GM23338 (cell line): ENCODE results near the gene LARGE1. TPM values are rescaled to one million over a fixed set of nuclear protein-coding genes. Genes with fewer than 3 reads are reported as not detected.

Source experiments
- ATAC-seq: fragments of 200-7000 bp; cut with Tn5 transposase; 3 replicates; pipeline ENCODE4 v1.9.1; 2020
- DNase-seq: peaks from one replicate; pipeline ENCODE4 v3.0.0-alpha.2; 2015; ENCODE audit warnings: low spot score
- H2AFZ ChIP-seq: fragments of 200-600 bp; sonication (generic); 2 replicates; pipeline ENCODE4 v1.8.0; 2016; ENCODE audit warnings: antibody characterized with exemption, mild to moderate bottlenecking, moderate library complexity
- H3F3A ChIP-seq: fragments of 200-600 bp; sonication (generic); replicated peaks from 2 replicates; pipeline ENCODE4 v1.8.0; 2017; ENCODE audit warnings: antibody characterized with exemption, mixed run types, low read depth
- H3K27ac ChIP-seq: fragments of 200-600 bp; sonication (generic); 2 replicates; pipeline ENCODE4 v1.6.1; 2016; ENCODE audit warnings: low read depth
- H3K27me3 ChIP-seq: fragments of 200-600 bp; sonication (generic); 2 replicates; pipeline ENCODE4 v1.8.0; 2016; ENCODE audit warnings: mild to moderate bottlenecking, mixed run types, moderate library complexity; ENCODE audit not compliant: insufficient read depth
- H3K36me3 ChIP-seq: fragments of 200-600 bp; sonication (generic); 2 replicates; pipeline ENCODE4 v1.8.0; 2016; ENCODE audit warnings: mild to moderate bottlenecking; ENCODE audit not compliant: insufficient read depth
- H3K4me1 ChIP-seq: fragments of 200-600 bp; sonication (generic); 2 replicates; pipeline ENCODE4 v1.8.0; 2016; ENCODE audit warnings: mild to moderate bottlenecking, moderate library complexity; ENCODE audit not compliant: insufficient read depth
- H3K4me2 ChIP-seq: fragments of 200-600 bp; sonication (generic); 2 replicates; pipeline ENCODE4 v1.7.1; 2017; ENCODE audit warnings: mixed run types
- H3K4me3 ChIP-seq: fragments of 200-600 bp; sonication (generic); 2 replicates; pipeline ENCODE4 v1.6.1; 2016; ENCODE audit warnings: mixed run types
- H3K79me2 ChIP-seq: fragments of 200-600 bp; sonication (generic); replicated peaks from 2 replicates; pipeline ENCODE4 v1.8.0; 2017; ENCODE audit warnings: mild to moderate bottlenecking; ENCODE audit not compliant: insufficient read depth
- H3K9me2 ChIP-seq: fragments of 200-600 bp; sonication (generic); 2 replicates; pipeline ENCODE4 v1.8.0; 2017; ENCODE audit not compliant: insufficient read depth
- H4K20me1 ChIP-seq: fragments of 200-600 bp; sonication (generic); replicated peaks from 2 replicates; pipeline ENCODE4 v1.8.0; 2017; ENCODE audit warnings: mild to moderate bottlenecking; ENCODE audit not compliant: insufficient read depth
- H3K27ac Mint-ChIP-seq: 2 replicates; pipeline ENCODE4 v1.8.0; 2020; ENCODE audit warnings: inconsistent platforms, mild to moderate bottlenecking, moderate library complexity, mixed read lengths
- H3K27me3 Mint-ChIP-seq: 3 replicates; pipeline ENCODE4 v1.8.0; 2022; ENCODE audit warnings: low read depth, mild to moderate bottlenecking, moderate library complexity, mixed read lengths, inconsistent platforms; ENCODE audit not compliant: insufficient read depth, poor library complexity
- H3K36me3 Mint-ChIP-seq: 3 replicates; pipeline ENCODE4 v1.8.0; 2021; ENCODE audit warnings: low read depth, mild to moderate bottlenecking, inconsistent platforms, moderate library complexity, mixed read lengths
- H3K4me1 Mint-ChIP-seq: 3 replicates; pipeline ENCODE4 v1.8.0; 2020; ENCODE audit warnings: mild to moderate bottlenecking, inconsistent platforms, mixed read lengths
- H3K4me3 Mint-ChIP-seq: 3 replicates; pipeline ENCODE4 v1.8.0; 2021; ENCODE audit warnings: moderate library complexity, mild to moderate bottlenecking, inconsistent platforms, mixed read lengths
- H3K9me3 Mint-ChIP-seq: 3 replicates; pipeline ENCODE4 v1.8.0; 2020; ENCODE audit warnings: moderate library complexity, mild to moderate bottlenecking, inconsistent platforms, mixed read lengths
- CREB1 ChIP-seq: fragments of 250-450 bp; sonication (Bioruptor Pico); IDR thresholded peaks from 2 replicates; pipeline ENCODE4 v1.5.0; 2020; ENCODE audit warnings: low read depth, mild to moderate bottlenecking, moderate library complexity
- CTCF ChIP-seq, 2 experiments: fragments of 200-600 bp in 1 of 2; sonication (generic) in 1 of 2; conservative IDR thresholded peaks; 2 replicates each; pipeline versions ENCODE4 v1.5.1 to v1.6.1; 2016 to 2017; ENCODE audit warnings: antibody characterized with exemption in 2 of 2, low read depth in 2 of 2, mild to moderate bottlenecking in 2 of 2, moderate library complexity in 1 of 2
- ETS1 ChIP-seq: IDR thresholded peaks from 2 replicates; pipeline ENCODE4 v1.6.1; 2016; ENCODE audit warnings: antibody characterized with exemption
- EZH2 ChIP-seq: fragments of 200-600 bp; sonication (generic); IDR thresholded peaks from one replicate; pipeline ENCODE4 v1.8.0; 2017; ENCODE audit warnings: antibody characterized with exemption, mild to moderate bottlenecking, low read depth; ENCODE audit not compliant: unreplicated experiment
- EZH2phosphoT487 ChIP-seq: fragments of 200-600 bp; sonication (generic); IDR thresholded peaks from one replicate; pipeline ENCODE4 v1.8.1; 2018; ENCODE audit warnings: antibody characterized with exemption; ENCODE audit not compliant: unreplicated experiment
- JUNB ChIP-seq: IDR thresholded peaks from one replicate; pipeline ENCODE4 v1.6.1; 2016; ENCODE audit warnings: antibody characterized with exemption; ENCODE audit not compliant: unreplicated experiment
- NANOG ChIP-seq: IDR thresholded peaks from 2 replicates; pipeline ENCODE4 v1.6.1; 2016; ENCODE audit warnings: antibody characterized with exemption, borderline replicate concordance
- POLR2AphosphoS5 ChIP-seq: IDR thresholded peaks from 2 replicates; pipeline ENCODE4 v1.6.1; 2016; ENCODE audit warnings: antibody characterized with exemption, low read depth
- REST ChIP-seq: IDR thresholded peaks from one replicate; pipeline ENCODE4 v1.6.1; 2018; ENCODE audit warnings: antibody characterized with exemption; ENCODE audit not compliant: unreplicated experiment
- STAT1 ChIP-seq: IDR thresholded peaks from one replicate; pipeline ENCODE4 v1.6.1; 2016; ENCODE audit warnings: antibody characterized with exemption; ENCODE audit not compliant: unreplicated experiment
- ZNF114 ChIP-seq: fragments of 250-450 bp; sonication (Bioruptor Pico); IDR thresholded peaks from 2 replicates; pipeline ENCODE4 v1.5.0; 2020; ENCODE audit warnings: mild to moderate bottlenecking, moderate library complexity
- ZNF331 ChIP-seq: fragments of 250-450 bp; sonication (Bioruptor Pico); IDR thresholded peaks from 2 replicates; pipeline ENCODE4 v1.5.0; 2020; ENCODE audit warnings: low read depth, mild to moderate bottlenecking, moderate library complexity
- ZNF462 ChIP-seq: fragments of 250-450 bp; sonication (Bioruptor Pico); IDR thresholded peaks from 2 replicates; pipeline ENCODE4 v1.5.0; 2020; ENCODE audit warnings: mild to moderate bottlenecking, moderate library complexity
- polyA plus RNA-seq: library from polyadenylated mRNA; unstranded; fragments of >200 nt; fragmentation: Nextera tagmentation; extraction: Ambion mirVana; gene quantifications from 2 replicates; pipeline ENCODE4 v1.2.1, GENCODE V29; 2016
- total RNA-seq: library from RNA; depleted of rRNA; stranded (reverse); fragments of >200 nt; shearing (Covaris generic); gene quantifications from 2 replicates; pipeline ENCODE4 v1.2.3, GENCODE V29; 2014

Gene LARGE1
- total and polyA plus RNA-seq, 2 experiments from 2014 or later, result 12.8 to 75.6 TPM

- Histone ChIP-seq H3K27ac (peak overlapping the region; percentile 97), H3K9me2 (no peaks in the 10 kb centered on the region), H3K79me2 (peaks cover 85% of the 10 kb centered on the region), H4K20me1 (0 out of 2 replicates have a peak, but pooled peaks cover 3% of the 10 kb centered on the region), H2AFZ (no peak overlapping the region), H3K27me3 (no peaks in the 10 kb centered on the region), H3K4me3 (peak overlapping the region; percentile 31), H3K4me1 (peaks cover 86% of the 10 kb centered on the region), H3K4me2 (peak overlapping the region; percentile 66), H3K36me3 (no peaks in the 10 kb centered on the region), H3F3A (peaks cover 36% of the 10 kb centered on the region; the same call in 1 of the 2 replicates)
- Mint-ChIP-seq H3K4me1 (peaks cover 97% of the 10 kb centered on the region), H3K4me3 (peak overlapping the region; percentile 56; the same call in 1 of the 3 replicates), H3K27me3 (peaks cover 18% of the 10 kb centered on the region), H3K9me3 (peaks cover 9% of the 10 kb centered on the region), H3K27ac (peak overlapping the region; percentile 97), H3K36me3 (peaks cover 23% of the 10 kb centered on the region)
- DNase-seq, result peak; percentile 66
- peak; percentile 31 for ATAC-seq
- TF ChIP-seq ZNF462 (CRISPR knock-in tag) (no peak), ZNF114 (CRISPR knock-in tag) (no peak), CREB1 (CRISPR knock-in tag) (no peak), EZH2phosphoT487 (no peak), NANOG (no peak), ZNF331 (CRISPR knock-in tag) (no peak), STAT1 (no peak), CTCF (conservative IDR thresholded peaks at IDR 0.05; ENCODE audit: low read depth in 2 of 2) (no peak), JUNB (no peak), ETS1 (no peak), REST (no peak), EZH2 (no peak), POLR2AphosphoS5 (no peak)
These were observed 22.2 kb downstream of the LARGE1 start for GRCh38 chr22:33898121-33898520.
